ENCODE results near the gene RNF19B.

GRCh38 chr1:32896451-32896850 lies 68.2 kb downstream of the RNF19B start:
- TF ChIP-seq, protein P1, sequence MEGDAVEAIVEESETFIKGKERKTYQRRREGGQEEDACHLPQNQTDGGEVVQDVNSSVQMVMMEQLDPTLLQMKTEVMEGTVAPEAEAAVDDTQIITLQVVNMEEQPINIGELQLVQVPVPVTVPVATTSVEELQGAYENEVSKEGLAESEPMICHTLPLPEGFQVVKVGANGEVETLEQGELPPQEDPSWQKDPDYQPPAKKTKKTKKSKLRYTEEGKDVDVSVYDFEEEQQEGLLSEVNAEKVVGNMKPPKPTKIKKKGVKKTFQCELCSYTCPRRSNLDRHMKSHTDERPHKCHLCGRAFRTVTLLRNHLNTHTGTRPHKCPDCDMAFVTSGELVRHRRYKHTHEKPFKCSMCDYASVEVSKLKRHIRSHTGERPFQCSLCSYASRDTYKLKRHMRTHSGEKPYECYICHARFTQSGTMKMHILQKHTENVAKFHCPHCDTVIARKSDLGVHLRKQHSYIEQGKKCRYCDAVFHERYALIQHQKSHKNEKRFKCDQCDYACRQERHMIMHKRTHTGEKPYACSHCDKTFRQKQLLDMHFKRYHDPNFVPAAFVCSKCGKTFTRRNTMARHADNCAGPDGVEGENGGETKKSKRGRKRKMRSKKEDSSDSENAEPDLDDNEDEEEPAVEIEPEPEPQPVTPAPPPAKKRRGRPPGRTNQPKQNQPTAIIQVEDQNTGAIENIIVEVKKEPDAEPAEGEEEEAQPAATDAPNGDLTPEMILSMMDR (IDR thresholded peaks at IDR 0.05) = no peak
- TF ChIP-seq ZFX (IDR thresholded peaks at IDR 0.05; ENCODE audit: borderline replicate concordance) = no peak
